Measurements from ENCODE around the gene SYMPK.
"Not testable (repeated sequence)": the region's sequence is repeated elsewhere in the genome, so short reads cannot be mapped to it uniquely, and the experiment has no call there.

The SYMPK gene

GRCh38 chr19:45809643-45810159, 53.2 kb downstream of the SYMPK start:
- no peak for TF ChIP-seq CTCF (IDR thresholded peaks at IDR 0.05; ENCODE audit: borderline replicate concordance, insufficient read depth, low read depth, low read length)
- H3K4me3 ChIP-seq (ENCODE audit: low read depth, low read length), result no peak overlapping the region

- TF ChIP-seq CTCF (IDR thresholded peaks at IDR 0.05; ENCODE audit: borderline replicate concordance, insufficient read depth, low read depth, low read length), result no peak
- H3K4me3 ChIP-seq (ENCODE audit: low read depth, low read length), result no peak overlapping the region
Observed at GRCh38 chr19:45805719-45806118, 57.2 kb downstream of the SYMPK start.

GRCh38 chr19:45804959-45805230, 58.1 kb downstream of the SYMPK start:
- no peak for TF ChIP-seq CTCF (IDR thresholded peaks at IDR 0.05; ENCODE audit: borderline replicate concordance, insufficient read depth, low read depth, low read length)
- H3K4me3 ChIP-seq (ENCODE audit: low read depth, low read length), result no peak overlapping the region

GRCh38 chr19:45804140-45804958, 58.6 kb downstream of the SYMPK start:
- H3K4me3 ChIP-seq (ENCODE audit: low read depth, low read length), result no peak overlapping the region
- no peak for TF ChIP-seq CTCF (IDR thresholded peaks at IDR 0.05; ENCODE audit: borderline replicate concordance, insufficient read depth, low read depth, low read length)

- H3K4me3 ChIP-seq (ENCODE audit: low read depth, low read length), result no peak overlapping the region
- TF ChIP-seq CTCF (IDR thresholded peaks at IDR 0.05; ENCODE audit: borderline replicate concordance, insufficient read depth, low read depth, low read length), result no peak
Observed at GRCh38 chr19:45801603-45802175, 61.3 kb downstream of the SYMPK start.

- no peak for TF ChIP-seq CTCF (IDR thresholded peaks at IDR 0.05; ENCODE audit: borderline replicate concordance, insufficient read depth, low read depth, low read length)
- H3K4me3 ChIP-seq (ENCODE audit: low read depth, low read length), result no peak overlapping the region
Observed at GRCh38 chr19:45800070-45800553, 62.8 kb downstream of the SYMPK start.

GRCh38 chr19:45799541-45799940, 63.4 kb downstream of the SYMPK start:
- H3K4me3 ChIP-seq (ENCODE audit: low read depth, low read length), result not testable (repeated sequence)
